Renal pelvis (tissue), 12 donors: ENCODE measurements around the gene DNAH5. TPM values are rescaled to one million over a fixed set of nuclear protein-coding genes. Genes with fewer than 3 reads are reported as not detected.
"Not testable (repeated sequence)": the region's sequence is repeated elsewhere in the genome, so short reads cannot be mapped to it uniquely, and the experiment has no call there.

Source experiments
- DNase-seq: peaks from one replicate; pipeline ENCODE4 v3.0.0-alpha.2; 2013
- long read RNA-seq, 16 experiments: transcript quantifications; one replicate each; lab custom pipeline, GENCODE V29; 2026
- polyA plus RNA-seq, 3 donors: library from polyadenylated mRNA; unstranded; fragments of 120-200 nt; gene quantifications; one replicate each; pipeline ENCODE4 v1.2.1, GENCODE V29; 2013; ENCODE audit not compliant: insufficient read length in 3 of 3

DNAH5 gene
- 1 to 10 TPM; 1.1 to 3.3 (median 1.2) TPM for polyA plus RNA-seq
- long read RNA-seq, donor 1: 0 reads
- long read RNA-seq, donor 2: 0 reads
- long read RNA-seq, donor 3: 0 reads
- long read RNA-seq, donor 4: 0 reads
- long read RNA-seq, donor 5: 0 reads
- long read RNA-seq, donor 6: 0 reads
- long read RNA-seq, donor 7: 0 reads
- long read RNA-seq, donor 8: 0 reads
- long read RNA-seq, donor 9: 0 reads
- long read RNA-seq, donor 10: 0 reads
- long read RNA-seq, donor 11: 0 reads
- long read RNA-seq, donor 12: 0 reads
- long read RNA-seq, donor 13: 0 reads
- long read RNA-seq, donor 14: 0 reads
- long read RNA-seq, donor 15: 0 reads
- long read RNA-seq, donor 16: 0 reads

GRCh38 chr5:13944560-13945199 lies at the start of gene DNAH5:
Gene DNAH5, minus strand, starts transcription at chr5:13944688. Its CDS starts 250 bp downstream, at chr5:13944438.
- no peak for DNase-seq

GRCh38 chr5:13993926-13994325 lies 49.4 kb upstream of the DNAH5 start:
- DNase-seq: no peak

GRCh38 chr5:13992795-13993194 lies 48.3 kb upstream of the DNAH5 start:
- DNase-seq: no peak

GRCh38 chr5:13991365-13991764 lies 46.9 kb upstream of the DNAH5 start:
- DNase-seq: no peak

GRCh38 chr5:13990896-13991295 lies 46.4 kb upstream of the DNAH5 start:
- DNase-seq: no peak

GRCh38 chr5:13989832-13990231 lies 45.3 kb upstream of the DNAH5 start:
- DNase-seq: no peak

- DNase-seq: peak; percentile 45
Observed at GRCh38 chr5:13987843-13988464, 43.5 kb upstream of the DNAH5 start.

GRCh38 chr5:13985731-13986418 lies 41.4 kb upstream of the DNAH5 start:
- DNase-seq: no peak

GRCh38 chr5:13984888-13985287 lies 40.4 kb upstream of the DNAH5 start:
- DNase-seq: not testable (repeated sequence)

GRCh38 chr5:13976867-13977830 lies 32.7 kb upstream of the DNAH5 start:
- peak; percentile 20 for DNase-seq

- no peak for DNase-seq
Observed at GRCh38 chr5:13976223-13976622, 31.7 kb upstream of the DNAH5 start.

GRCh38 chr5:13975246-13975645 lies 30.8 kb upstream of the DNAH5 start:
- DNase-seq: no peak

GRCh38 chr5:13973724-13974123 lies 29.2 kb upstream of the DNAH5 start:
- no peak for DNase-seq

GRCh38 chr5:13972029-13972428 lies 27.5 kb upstream of the DNAH5 start:
- DNase-seq: no peak

GRCh38 chr5:13957032-13957645 lies 12.7 kb upstream of the DNAH5 start:
- DNase-seq: peak; percentile 57

GRCh38 chr5:13956471-13956870 lies 12.0 kb upstream of the DNAH5 start:
- no peak for DNase-seq

GRCh38 chr5:13955896-13956295 lies 11.4 kb upstream of the DNAH5 start:
- DNase-seq: no peak

GRCh38 chr5:13946111-13946510 lies 1.6 kb upstream of the DNAH5 start:
- DNase-seq: no peak

GRCh38 chr5:13945271-13945670 lies 783 bp upstream of the DNAH5 start:
- no peak for DNase-seq

GRCh38 chr5:13943676-13944075 lies 812 bp downstream of the DNAH5 start:
- no peak for DNase-seq

GRCh38 chr5:13941468-13941867 lies 3.0 kb downstream of the DNAH5 start:
- no peak for DNase-seq
